ENCODE data around the gene TMTC4.

DNA sequence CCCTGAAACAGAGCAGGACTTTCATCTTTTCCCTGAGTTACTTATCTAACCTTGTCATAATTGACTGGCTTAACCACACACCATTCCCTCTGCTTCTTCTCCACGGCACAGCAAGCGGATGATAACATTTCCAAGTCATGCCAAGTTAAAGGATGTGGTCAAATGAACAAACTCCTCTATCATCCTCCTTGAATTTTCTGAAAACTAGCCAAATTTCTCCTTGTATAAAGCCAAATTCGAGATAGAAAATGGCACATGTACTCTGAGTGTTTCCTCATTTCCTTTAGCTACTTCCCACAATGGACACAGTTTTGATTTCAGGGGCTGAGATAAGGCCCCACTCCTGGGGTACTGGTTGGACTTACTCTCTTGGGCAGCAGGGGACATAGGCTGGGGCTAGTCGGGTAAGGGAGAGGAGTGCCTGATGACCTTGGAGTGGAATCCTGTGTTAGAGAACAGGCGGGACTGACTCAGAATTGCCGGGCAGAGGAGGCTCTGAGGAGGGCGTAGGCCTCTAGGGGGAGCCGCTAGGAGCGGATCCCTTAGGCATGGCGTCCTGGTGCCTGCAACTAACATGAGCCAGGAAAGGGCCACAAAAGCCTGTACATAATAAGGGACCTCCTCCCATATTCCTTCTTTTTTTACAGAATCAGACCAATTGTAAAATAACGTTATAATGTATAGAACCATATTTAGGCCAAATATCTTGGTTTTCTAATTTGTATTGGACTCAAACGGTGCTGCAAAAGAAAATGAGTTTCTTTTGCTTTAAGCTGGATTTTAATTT is 20.3 kb upstream of the TMTC4 start:
- TF ChIP-seq POLR2A (IDR thresholded peaks at IDR 0.05; ENCODE audit: low read length) (no peak), GATA1 (IDR thresholded peaks at IDR 0.05; ENCODE audit: low read depth, low read length) (no peak)

Data from erythroblast (primary cell).